ENCODE results near the gene IDUA.

The IDUA gene

DNA sequence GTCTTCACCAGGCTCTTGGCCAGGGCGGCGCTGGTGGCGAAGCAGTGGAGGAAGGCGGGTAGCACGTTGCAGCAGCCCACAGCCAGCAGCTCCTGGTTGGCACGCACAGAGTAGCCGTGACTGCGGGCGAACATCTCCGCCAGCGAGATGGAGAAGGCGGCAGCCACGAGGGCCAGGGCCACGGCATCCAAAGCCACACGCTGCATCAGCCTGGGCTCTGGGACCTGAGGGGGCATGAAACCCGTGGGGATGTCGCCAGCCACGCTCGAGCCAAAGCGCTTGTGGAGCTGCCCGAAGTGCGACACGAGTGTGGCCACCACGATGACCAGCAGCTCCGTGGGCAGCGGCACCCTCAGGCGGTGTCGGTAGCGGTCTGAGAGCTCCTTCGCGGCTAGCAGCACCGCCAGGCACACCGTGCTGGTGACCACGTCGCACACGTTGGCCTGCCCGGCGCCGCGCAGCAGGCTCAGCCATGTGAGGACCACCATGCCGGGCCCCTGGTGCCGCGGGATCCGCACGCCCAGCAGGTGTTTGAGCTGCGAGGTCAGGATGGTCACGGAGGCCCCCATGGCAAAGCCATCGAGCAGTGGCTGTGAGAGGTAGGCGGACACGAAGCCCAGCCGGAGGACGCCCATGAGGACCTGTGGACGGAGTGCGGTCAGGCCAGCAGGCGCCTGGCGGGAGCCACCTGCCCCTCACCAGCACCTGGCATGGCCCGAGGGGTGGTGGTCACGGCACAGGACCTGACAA lies 3.1 kb downstream of the IDUA start:
- peaks cover 1% of the 10 kb centered on the region; the same call in 1 of the 2 replicates for H3K4me1 ChIP-seq (ENCODE audit: control insufficient read depth, insufficient read depth, low read length)
- WGBS (ENCODE audit: insufficient coverage, insufficient read length), result no CpG with 5 or more reads among the region's 58 CpGs

DNA sequence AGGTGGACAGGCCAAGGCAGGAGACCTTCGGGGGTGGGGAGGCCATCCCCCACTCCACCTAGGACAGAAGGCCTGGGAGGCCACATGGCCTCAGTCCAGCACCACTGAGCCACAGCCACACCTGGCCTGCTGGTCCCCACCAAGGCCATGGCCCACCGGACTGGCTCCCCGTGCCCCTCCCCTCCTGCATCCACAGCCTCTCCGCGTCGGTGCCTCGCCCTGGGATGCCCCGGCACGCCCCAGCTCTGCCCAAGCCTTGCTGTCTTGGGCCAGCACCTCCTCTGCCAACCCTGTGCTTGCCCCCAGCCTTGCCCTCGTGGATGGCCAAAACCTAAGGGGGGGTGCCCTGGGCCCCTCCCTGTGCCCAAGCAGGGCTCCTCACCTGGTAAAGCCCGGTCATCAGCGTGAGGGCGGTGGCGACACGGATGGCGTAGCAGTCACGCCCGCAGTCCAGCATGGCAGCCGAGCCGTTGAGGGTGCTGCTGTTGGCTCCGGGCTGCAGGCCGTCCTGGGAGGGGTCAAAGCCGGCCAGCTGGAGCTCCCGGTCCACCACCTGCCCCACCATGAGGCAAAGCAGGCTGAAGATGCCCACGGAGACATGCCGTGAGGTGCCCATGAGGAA lies 4.0 kb downstream of the IDUA start:
- H3K36me3 ChIP-seq (ENCODE audit: control insufficient read depth, insufficient read depth, low read length), result no peaks in the 10 kb centered on the region; the same call in 1 of the 2 replicates
- H3K4me1 ChIP-seq (ENCODE audit: control insufficient read depth, insufficient read depth, low read length), result peaks cover 1% of the 10 kb centered on the region; the same call in 1 of the 2 replicates
- no CpG with 5 or more reads among the region's 26 CpGs for WGBS (ENCODE audit: insufficient coverage, insufficient read length)

More for the DNA sequence above, 3.1 kb downstream of the IDUA start:
- Histone ChIP-seq H3K4me3 (ENCODE audit: low read length) (no peak overlapping the region), H3K27ac (ENCODE audit: low read length) (no peak overlapping the region), H3K9me3 (ENCODE audit: control insufficient read depth, insufficient read depth, low read length) (no peaks in the 10 kb centered on the region), H3K27me3 (ENCODE audit: control insufficient read depth, insufficient read depth, low read length) (peaks cover 2% of the 10 kb centered on the region; the same call in 1 of the 2 replicates), H3K36me3 (ENCODE audit: control insufficient read depth, insufficient read depth, low read length) (no peaks in the 10 kb centered on the region; the same call in 1 of the 2 replicates)
- no peak for DNase-seq (ENCODE audit: low read depth, low spot score)

DNA sequence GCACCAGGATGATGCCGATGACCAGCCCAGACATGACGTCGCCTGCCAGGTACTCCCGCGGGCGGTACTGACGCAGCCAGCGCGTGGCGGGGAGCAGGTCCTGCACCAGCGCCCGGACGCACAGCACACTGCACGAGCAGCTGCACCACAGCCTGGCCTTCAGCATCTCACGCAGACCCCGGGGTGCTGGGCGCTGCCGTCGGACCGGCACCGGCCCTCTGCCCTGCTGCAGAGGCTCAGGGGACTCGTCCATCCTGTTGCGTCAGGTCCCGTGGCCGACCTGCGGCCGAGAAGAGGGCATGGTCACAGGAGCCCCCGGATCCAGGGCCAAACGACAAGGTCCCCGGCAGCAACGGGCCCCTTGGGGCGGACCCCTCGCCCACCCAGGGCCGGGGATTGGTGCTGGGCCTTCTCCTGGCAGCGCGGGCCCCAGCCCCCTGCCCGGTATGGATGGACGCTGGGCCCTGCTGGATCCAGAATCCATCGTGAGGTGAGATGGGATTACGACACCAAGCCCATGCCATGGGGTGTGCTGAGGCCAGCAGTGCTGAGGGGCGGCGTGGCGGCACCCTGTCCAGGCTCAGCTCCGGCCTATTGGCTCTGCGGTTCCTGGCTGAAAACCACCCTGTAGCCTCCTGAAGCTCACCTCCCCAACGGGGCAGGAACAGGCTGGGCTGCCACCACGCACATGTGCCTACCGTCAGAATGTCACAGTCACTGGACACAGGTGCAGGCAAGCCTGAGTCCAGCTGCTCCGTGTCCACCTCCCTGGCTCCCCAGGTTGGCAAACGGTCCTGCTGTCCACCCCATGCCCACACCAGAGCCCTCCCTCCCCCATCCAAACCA lies 4.8 kb downstream of the IDUA start:
- no peak overlapping the region for H3K4me3 ChIP-seq (ENCODE audit: low read length)
- H3K36me3 ChIP-seq (ENCODE audit: control insufficient read depth, insufficient read depth, low read length), result no peaks in the 10 kb centered on the region; the same call in 1 of the 2 replicates
- no peak overlapping the region for H3K27ac ChIP-seq (ENCODE audit: low read length)
- H3K27me3 ChIP-seq (ENCODE audit: control insufficient read depth, insufficient read depth, low read length), result peaks cover 6% of the 10 kb centered on the region; the same call in 1 of the 2 replicates
- no peak for DNase-seq (ENCODE audit: low read depth, low spot score)
- H3K4me1 ChIP-seq (ENCODE audit: control insufficient read depth, insufficient read depth, low read length), result peaks cover 1% of the 10 kb centered on the region; the same call in 1 of the 2 replicates
- H3K9me3 ChIP-seq (ENCODE audit: control insufficient read depth, insufficient read depth, low read length), result no peaks in the 10 kb centered on the region
- WGBS (ENCODE audit: insufficient coverage, insufficient read length), result no CpG with 5 or more reads among the region's 50 CpGs

More for the DNA sequence above, 4.0 kb downstream of the IDUA start:
- no peaks in the 10 kb centered on the region for H3K9me3 ChIP-seq (ENCODE audit: control insufficient read depth, insufficient read depth, low read length)
- H3K27me3 ChIP-seq (ENCODE audit: control insufficient read depth, insufficient read depth, low read length), result peaks cover 2% of the 10 kb centered on the region; the same call in 1 of the 2 replicates
- no peak overlapping the region for H3K4me3 ChIP-seq (ENCODE audit: low read length)
- DNase-seq (ENCODE audit: low read depth, low spot score), result no peak
- no peak overlapping the region for H3K27ac ChIP-seq (ENCODE audit: low read length)

DNA sequence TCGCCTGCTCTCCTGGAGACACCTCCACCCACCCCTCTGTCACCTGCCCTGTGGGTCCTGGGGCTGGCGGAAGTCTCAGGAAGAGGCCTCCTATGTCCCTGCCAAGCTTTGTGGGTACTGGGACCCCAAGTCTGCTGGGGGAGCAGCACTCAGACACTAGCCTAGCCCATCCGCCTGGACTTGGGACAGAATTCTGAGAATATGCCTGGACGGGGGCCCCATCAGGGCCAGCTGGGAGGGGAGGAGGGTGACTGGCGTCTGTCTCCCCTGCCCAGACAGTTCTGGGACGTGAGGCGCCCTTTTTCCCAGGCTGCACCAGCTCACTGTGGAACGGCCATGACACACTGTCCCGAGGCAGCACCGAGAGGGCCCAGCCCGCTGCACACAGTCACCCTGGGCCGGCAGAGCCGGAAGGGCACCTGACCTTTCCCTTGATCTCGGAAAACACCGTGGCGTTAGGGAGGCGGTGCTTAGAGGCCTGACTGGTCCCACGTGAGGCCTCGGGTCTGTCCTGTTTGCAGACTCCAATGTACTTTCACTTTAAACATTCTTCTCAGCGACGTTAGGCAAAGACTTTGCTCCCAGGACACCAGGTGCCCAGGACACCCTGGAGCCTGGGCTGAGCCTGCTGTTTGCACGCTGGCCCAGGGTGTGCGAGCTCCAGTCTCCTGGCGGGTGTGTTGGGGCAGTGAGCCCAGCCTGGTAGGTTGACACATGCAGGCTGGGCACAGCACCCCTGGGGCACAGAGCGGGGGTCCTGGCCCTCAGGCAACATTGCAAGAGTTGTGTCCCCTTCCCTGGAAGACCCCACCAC lies 5.7 kb downstream of the IDUA start:
- H3K27ac ChIP-seq (ENCODE audit: low read length), result no peak overlapping the region
- H3K9me3 ChIP-seq (ENCODE audit: control insufficient read depth, insufficient read depth, low read length), result no peaks in the 10 kb centered on the region
- no peaks in the 10 kb centered on the region; the same call in 1 of the 2 replicates for H3K36me3 ChIP-seq (ENCODE audit: control insufficient read depth, insufficient read depth, low read length)
- no CpG with 5 or more reads among the region's 25 CpGs for WGBS (ENCODE audit: insufficient coverage, insufficient read length)
- no peak for DNase-seq (ENCODE audit: low read depth, low spot score)
- no peak overlapping the region for H3K4me3 ChIP-seq (ENCODE audit: low read length)
- H3K27me3 ChIP-seq (ENCODE audit: control insufficient read depth, insufficient read depth, low read length), result peaks cover 11% of the 10 kb centered on the region; the same call in 1 of the 2 replicates
- H3K4me1 ChIP-seq (ENCODE audit: control insufficient read depth, insufficient read depth, low read length), result peaks cover 1% of the 10 kb centered on the region; the same call in 1 of the 2 replicates

DNA sequence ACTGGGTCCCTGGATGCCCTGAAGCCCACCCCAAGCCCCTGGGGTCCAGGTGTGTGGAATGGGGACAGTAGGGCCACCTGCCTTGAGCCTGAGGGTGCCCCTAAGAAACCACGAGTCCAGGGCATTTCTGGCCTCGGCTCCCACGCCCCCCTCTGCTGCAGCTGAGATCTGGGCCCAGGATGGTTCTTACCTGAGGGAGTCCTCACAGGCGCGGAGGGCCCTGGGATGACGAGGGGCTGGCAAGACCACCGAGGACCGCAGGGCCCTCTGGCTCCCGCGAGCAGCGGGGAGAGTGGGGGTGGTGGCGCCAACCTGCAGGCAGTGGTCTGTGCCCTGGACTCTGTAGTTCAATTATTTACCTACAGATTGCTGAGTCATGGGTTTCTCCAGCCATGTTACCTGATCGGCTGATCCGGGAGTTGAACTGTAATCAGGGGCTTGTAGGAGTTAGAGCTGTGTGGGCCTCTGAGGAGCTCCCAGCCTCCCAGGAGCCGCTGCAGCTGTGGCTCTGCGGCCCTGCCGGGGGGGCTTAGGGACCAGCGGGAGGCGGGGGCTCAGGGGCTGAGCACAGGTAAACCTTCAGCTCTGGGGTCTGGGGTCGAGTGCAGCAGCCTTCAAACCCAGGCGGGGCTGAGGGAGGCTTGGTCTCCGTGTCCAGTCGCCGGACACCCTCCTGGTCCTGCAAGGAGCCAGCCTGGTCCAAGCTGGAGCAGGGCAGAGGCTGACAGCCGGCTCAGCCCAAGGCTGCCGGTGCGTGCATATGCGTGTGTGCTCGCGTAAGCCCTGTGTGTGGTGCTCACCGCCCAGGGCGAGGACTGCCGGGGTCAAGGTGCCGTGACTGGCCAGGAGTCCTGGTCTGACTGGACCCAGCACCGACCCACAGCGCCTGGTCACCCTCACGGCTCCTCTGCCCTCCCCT lies 6.5 kb downstream of the IDUA start, which contains the start of gene SLC26A1:
TSS of gene SLC26A1 (minus strand) at position 294 of the 919 bp plus-strand sequence. CDS start 1,701 bp downstream, outside the sequence.
- peaks cover 19% of the 10 kb centered on the region; the same call in 1 of the 2 replicates for H3K27me3 ChIP-seq (ENCODE audit: control insufficient read depth, insufficient read depth, low read length)
- no peak for DNase-seq (ENCODE audit: low read depth, low spot score)
- H3K4me1 ChIP-seq (ENCODE audit: control insufficient read depth, insufficient read depth, low read length), result peaks cover 1% of the 10 kb centered on the region; the same call in 1 of the 2 replicates
- H3K36me3 ChIP-seq (ENCODE audit: control insufficient read depth, insufficient read depth, low read length), result no peaks in the 10 kb centered on the region; the same call in 1 of the 2 replicates
- no CpG with 5 or more reads among the region's 37 CpGs for WGBS (ENCODE audit: insufficient coverage, insufficient read length)
- H3K27ac ChIP-seq (ENCODE audit: low read length), result no peak within 1 kb of the TSS
- H3K4me3 ChIP-seq (ENCODE audit: low read length), result no peak within 1 kb of the TSS
- H3K9me3 ChIP-seq (ENCODE audit: control insufficient read depth, insufficient read depth, low read length), result no peaks in the 10 kb centered on the region

DNA sequence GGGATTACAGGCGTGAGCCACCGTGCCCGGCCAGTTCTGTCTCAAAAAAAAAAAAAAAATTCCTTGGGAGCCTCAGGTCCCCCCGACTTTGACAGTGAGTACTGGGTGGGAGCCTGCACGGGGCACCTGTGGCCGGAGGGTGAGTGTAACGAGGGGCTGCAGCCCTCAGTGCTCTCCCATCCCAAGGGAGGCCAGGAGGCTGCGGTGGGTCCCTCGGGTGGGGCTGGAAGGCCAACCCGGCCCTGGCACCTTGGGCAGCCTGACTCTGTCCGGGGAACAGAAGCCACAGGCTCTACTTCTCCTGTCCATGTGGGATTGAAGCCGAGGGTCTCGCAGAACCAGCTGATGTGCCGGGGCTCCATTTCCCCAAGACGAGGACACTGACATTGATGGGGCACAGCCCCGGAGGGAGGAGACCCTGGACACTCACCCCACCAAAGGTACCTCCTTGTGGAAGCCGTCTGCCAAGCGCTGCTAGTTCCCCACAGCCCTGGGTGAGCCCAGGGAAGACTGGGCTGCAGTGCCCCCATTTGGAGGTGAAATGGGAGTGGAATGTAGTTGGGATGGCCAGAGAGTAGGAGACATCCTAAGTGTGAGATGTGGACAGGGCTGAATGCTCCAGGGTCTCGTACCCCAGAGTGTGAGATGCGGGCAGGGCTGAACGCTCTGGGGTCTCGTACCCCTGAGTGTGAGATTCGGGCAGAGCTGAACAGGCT lies 8.6 kb downstream of the IDUA start:
- no peak for DNase-seq (ENCODE audit: low read depth, low spot score)
- no CpG with 5 or more reads among the region's 23 CpGs for WGBS (ENCODE audit: insufficient coverage, insufficient read length)
- Histone ChIP-seq H3K27ac (ENCODE audit: low read length) (no peak overlapping the region), H3K36me3 (ENCODE audit: control insufficient read depth, insufficient read depth, low read length) (no peaks in the 10 kb centered on the region), H3K4me3 (ENCODE audit: low read length) (no peak overlapping the region), H3K27me3 (ENCODE audit: control insufficient read depth, insufficient read depth, low read length) (peaks cover 25% of the 10 kb centered on the region; the same call in 1 of the 2 replicates), H3K4me1 (ENCODE audit: control insufficient read depth, insufficient read depth, low read length) (peaks cover 1% of the 10 kb centered on the region; the same call in 1 of the 2 replicates), H3K9me3 (ENCODE audit: control insufficient read depth, insufficient read depth, low read length) (no peaks in the 10 kb centered on the region)

DNA sequence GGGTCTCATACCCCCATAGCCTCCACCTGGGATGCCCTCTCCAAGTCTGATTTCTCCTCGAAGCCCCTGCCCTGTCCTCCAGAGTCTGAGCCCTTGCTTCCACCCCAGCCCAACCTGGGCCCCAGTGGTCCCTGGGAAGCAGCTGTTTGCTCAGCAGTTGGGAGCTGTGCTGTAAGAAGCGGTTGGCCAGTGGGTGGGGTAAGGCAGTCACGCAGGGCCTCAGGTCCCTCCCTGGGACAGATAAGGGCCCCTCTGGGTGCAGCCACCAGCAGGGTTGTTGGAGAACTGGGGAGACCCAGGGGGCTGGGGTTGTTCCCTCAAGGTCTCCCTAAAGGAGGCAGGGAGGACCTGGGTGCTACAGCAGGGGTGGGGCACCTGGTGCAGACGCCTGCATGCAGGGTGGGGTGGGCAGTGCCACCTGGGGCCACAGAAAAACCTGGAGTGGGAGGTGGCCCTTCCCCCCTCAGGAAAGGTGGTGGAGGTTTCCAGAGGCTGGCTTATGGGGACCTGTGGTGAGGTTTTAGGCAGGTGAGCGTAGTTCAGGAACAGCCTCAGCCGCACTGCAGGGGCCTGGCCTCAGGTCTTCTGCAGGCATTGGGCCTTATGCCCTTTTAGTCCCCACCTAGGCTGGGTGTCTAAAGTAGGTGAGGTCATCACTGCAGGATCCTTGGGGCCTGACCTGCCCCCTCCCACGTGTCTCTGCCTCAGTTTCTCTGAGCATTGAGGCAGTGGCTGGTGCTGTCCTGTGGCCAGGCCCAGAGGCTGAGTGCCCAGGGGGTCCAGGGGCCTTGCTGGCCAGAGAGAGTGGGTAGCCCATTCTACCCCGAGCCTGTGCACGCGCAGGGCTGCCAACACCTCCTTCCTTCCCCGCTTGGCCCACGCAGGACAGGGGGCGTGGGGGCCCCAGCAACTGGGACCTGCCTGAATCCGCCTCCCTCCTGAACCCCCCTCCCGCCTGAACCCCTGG lies 9.5 kb downstream of the IDUA start:
- no peak overlapping the region for H3K4me3 ChIP-seq (ENCODE audit: low read length)
- peaks cover 1% of the 10 kb centered on the region; the same call in 1 of the 2 replicates for H3K4me1 ChIP-seq (ENCODE audit: control insufficient read depth, insufficient read depth, low read length)
- H3K9me3 ChIP-seq (ENCODE audit: control insufficient read depth, insufficient read depth, low read length), result no peaks in the 10 kb centered on the region
- no peak for DNase-seq (ENCODE audit: low read depth, low spot score)
- peaks cover 30% of the 10 kb centered on the region; the same call in 1 of the 2 replicates for H3K27me3 ChIP-seq (ENCODE audit: control insufficient read depth, insufficient read depth, low read length)
- WGBS (ENCODE audit: insufficient coverage, insufficient read length), result no CpG with 5 or more reads among the region's 15 CpGs
- no peak overlapping the region for H3K27ac ChIP-seq (ENCODE audit: low read length)
- no peaks in the 10 kb centered on the region for H3K36me3 ChIP-seq (ENCODE audit: control insufficient read depth, insufficient read depth, low read length)

DNA sequence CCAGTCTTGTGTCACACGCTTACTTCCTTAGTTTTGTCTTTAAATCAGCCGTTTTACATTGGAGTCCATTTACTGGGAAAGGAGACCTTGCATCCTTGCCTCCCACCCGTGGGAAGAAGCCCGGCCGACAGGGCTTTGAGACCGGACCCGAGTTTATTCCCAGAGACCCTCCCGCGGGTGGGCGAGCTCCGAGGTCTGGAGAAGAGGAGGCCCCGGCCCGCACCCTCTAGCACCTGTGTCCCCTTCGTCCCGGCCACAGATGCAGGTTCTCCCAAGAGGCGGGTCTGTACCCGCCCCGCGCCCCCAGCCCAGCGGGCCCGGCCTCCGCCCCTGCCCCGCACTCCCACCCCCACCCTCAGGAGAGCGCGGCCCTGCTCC lies 10.1 kb downstream of the IDUA start:
- H3K4me1 ChIP-seq (ENCODE audit: control insufficient read depth, insufficient read depth, low read length), result peaks cover 1% of the 10 kb centered on the region; the same call in 1 of the 2 replicates
- no peaks in the 10 kb centered on the region for H3K9me3 ChIP-seq (ENCODE audit: control insufficient read depth, insufficient read depth, low read length)
- H3K36me3 ChIP-seq (ENCODE audit: control insufficient read depth, insufficient read depth, low read length), result no peaks in the 10 kb centered on the region
- no peak overlapping the region; the same call in 1 of the 2 replicates for H3K4me3 ChIP-seq (ENCODE audit: low read length)
- peaks cover 36% of the 10 kb centered on the region; the same call in 1 of the 2 replicates for H3K27me3 ChIP-seq (ENCODE audit: control insufficient read depth, insufficient read depth, low read length)
- DNase-seq (ENCODE audit: low read depth, low spot score), result no peak
- H3K27ac ChIP-seq (ENCODE audit: low read length), result no peak overlapping the region
- no CpG with 5 or more reads among the region's 25 CpGs for WGBS (ENCODE audit: insufficient coverage, insufficient read length)
